ENCODE data around the gene ZNF784.
A peak's percentile ranks its signal among the peaks of the same experiment; 100 is the strongest.

DNA sequence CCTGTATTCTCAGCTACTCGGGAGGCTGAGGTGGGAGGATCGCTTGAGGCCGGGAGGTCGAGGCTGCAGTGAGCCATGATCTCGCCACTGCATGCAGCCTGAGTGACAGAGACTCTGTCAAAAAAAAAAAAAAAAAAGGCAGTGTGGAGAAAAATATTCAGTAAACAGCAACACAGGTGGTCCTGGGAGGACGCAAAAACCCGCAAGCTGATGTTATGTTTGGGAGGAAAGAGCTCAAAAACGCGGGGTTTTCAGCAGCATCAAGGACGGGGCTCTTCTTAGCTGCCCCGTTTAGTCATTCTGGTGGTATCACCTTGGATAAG is 599 bp upstream of the ZNF784 start:
- TF ChIP-seq SUZ12 (IDR thresholded peaks at IDR 0.05) = no peak
- no peak for TF ChIP-seq TARDBP (IDR thresholded peaks at IDR 0.05)
- TF ChIP-seq SP1 (IDR thresholded peaks at IDR 0.05) = no peak
- TF ChIP-seq ARNT (IDR thresholded peaks at IDR 0.05) = no peak
- TF ChIP-seq CTBP1 (IDR thresholded peaks at IDR 0.05; ENCODE audit: borderline replicate concordance) = no peak
- TF ChIP-seq FOXK2 (IDR thresholded peaks at IDR 0.05) = no peak
- no peak for TF ChIP-seq FOXA1 (IDR thresholded peaks at IDR 0.05)
- TF ChIP-seq, protein P1, sequence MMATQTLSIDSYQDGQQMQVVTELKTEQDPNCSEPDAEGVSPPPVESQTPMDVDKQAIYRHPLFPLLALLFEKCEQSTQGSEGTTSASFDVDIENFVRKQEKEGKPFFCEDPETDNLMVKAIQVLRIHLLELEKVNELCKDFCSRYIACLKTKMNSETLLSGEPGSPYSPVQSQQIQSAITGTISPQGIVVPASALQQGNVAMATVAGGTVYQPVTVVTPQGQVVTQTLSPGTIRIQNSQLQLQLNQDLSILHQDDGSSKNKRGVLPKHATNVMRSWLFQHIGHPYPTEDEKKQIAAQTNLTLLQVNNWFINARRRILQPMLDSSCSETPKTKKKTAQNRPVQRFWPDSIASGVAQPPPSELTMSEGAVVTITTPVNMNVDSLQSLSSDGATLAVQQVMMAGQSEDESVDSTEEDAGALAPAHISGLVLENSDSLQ (IDR thresholded peaks at IDR 0.05) = peak; percentile 62; the same call in 1 of the 2 replicates
- TF ChIP-seq FOXM1 (IDR thresholded peaks at IDR 0.05; ENCODE audit: borderline replicate concordance) = no peak
- no peak for TF ChIP-seq ELF4 (IDR thresholded peaks at IDR 0.05)
- no peak for TF ChIP-seq NFRKB (IDR thresholded peaks at IDR 0.05)
- TF ChIP-seq ZNF384 (IDR thresholded peaks at IDR 0.05) = peak; percentile 69; the same call in 1 of the 2 replicates

All from HEK293T (cell line).